Measurements from ENCODE around the gene PCGF1.

PCGF1 gene

GRCh38 chr2:74533464-74533863, 26.0 kb upstream of the PCGF1 start:
- Histone ChIP-seq H4K20me1 (ENCODE audit: insufficient read depth, low read length) (no peaks in the 10 kb centered on the region), H2AFZ (ENCODE audit: low read length) (no peak overlapping the region), H3K4me3 (ENCODE audit: low read depth, low read length, poor library complexity, severe bottlenecking) (no peak overlapping the region), H3F3A (ENCODE audit: insufficient read depth, low read length) (no peaks in the 10 kb centered on the region), H3K27me3 (ENCODE audit: insufficient read depth, low read length) (no peaks in the 10 kb centered on the region), H3K9me3 (ENCODE audit: low read length) (no peaks in the 10 kb centered on the region), H3K79me2 (ENCODE audit: insufficient read depth, low read length) (peaks cover 8% of the 10 kb centered on the region), H3K27ac (ENCODE audit: low read depth, low read length, poor library complexity, severe bottlenecking) (no peak overlapping the region), H3K9ac (ENCODE audit: low read length) (no peak overlapping the region), H3K4me1 (ENCODE audit: insufficient read depth, low read length, severe bottlenecking) (peaks cover 20% of the 10 kb centered on the region), H3K36me3 (ENCODE audit: insufficient read depth, low read length) (peaks cover 27% of the 10 kb centered on the region), H3K4me2 (ENCODE audit: low read length) (no peak overlapping the region), H3K9me2 (ENCODE audit: low read depth, low read length) (no peaks in the 10 kb centered on the region)
- no peak for TF ChIP-seq CTCF (IDR thresholded peaks at IDR 0.05; ENCODE audit: low read length)
- TF ChIP-seq EZH2 (IDR thresholded peaks at IDR 0.05; ENCODE audit: borderline replicate concordance, low read length), result no peak

- Histone ChIP-seq H3K79me2 (ENCODE audit: insufficient read depth, low read length) (peaks cover 10% of the 10 kb centered on the region), H3F3A (ENCODE audit: insufficient read depth, low read length) (no peaks in the 10 kb centered on the region), H3K27ac (ENCODE audit: low read depth, low read length, poor library complexity, severe bottlenecking) (no peak overlapping the region), H2AFZ (ENCODE audit: low read length) (no peak overlapping the region), H3K36me3 (ENCODE audit: insufficient read depth, low read length) (peaks cover 40% of the 10 kb centered on the region), H3K9me2 (ENCODE audit: low read depth, low read length) (no peaks in the 10 kb centered on the region), H3K27me3 (ENCODE audit: insufficient read depth, low read length) (no peaks in the 10 kb centered on the region), H3K9me3 (ENCODE audit: low read length) (no peaks in the 10 kb centered on the region), H4K20me1 (ENCODE audit: insufficient read depth, low read length) (no peaks in the 10 kb centered on the region), H3K4me3 (ENCODE audit: low read depth, low read length, poor library complexity, severe bottlenecking) (no peak overlapping the region), H3K9ac (ENCODE audit: low read length) (no peak overlapping the region), H3K4me2 (ENCODE audit: low read length) (no peak overlapping the region), H3K4me1 (ENCODE audit: insufficient read depth, low read length, severe bottlenecking) (peaks cover 29% of the 10 kb centered on the region)
- peak; percentile 52 for TF ChIP-seq CTCF (IDR thresholded peaks at IDR 0.05; ENCODE audit: low read length)
- no peak for TF ChIP-seq EZH2 (IDR thresholded peaks at IDR 0.05; ENCODE audit: borderline replicate concordance, low read length)
Measured at GRCh38 chr2:74532222-74532621, 24.7 kb upstream of the PCGF1 start.

- Histone ChIP-seq H3K27me3 (ENCODE audit: insufficient read depth, low read length) (no peaks in the 10 kb centered on the region), H3K27ac (ENCODE audit: low read depth, low read length, poor library complexity, severe bottlenecking) (no peak overlapping the region), H3F3A (ENCODE audit: insufficient read depth, low read length) (no peaks in the 10 kb centered on the region), H3K9me2 (ENCODE audit: low read depth, low read length) (no peaks in the 10 kb centered on the region), H3K4me1 (ENCODE audit: insufficient read depth, low read length, severe bottlenecking) (peaks cover 29% of the 10 kb centered on the region), H3K36me3 (ENCODE audit: insufficient read depth, low read length) (peaks cover 45% of the 10 kb centered on the region), H3K4me2 (ENCODE audit: low read length) (peak overlapping the region; percentile 95; the same call in 1 of the 2 replicates), H3K4me3 (ENCODE audit: low read depth, low read length, poor library complexity, severe bottlenecking) (no peak overlapping the region), H3K9ac (ENCODE audit: low read length) (no peak overlapping the region; the same call in 1 of the 2 replicates), H2AFZ (ENCODE audit: low read length) (no peak overlapping the region), H4K20me1 (ENCODE audit: insufficient read depth, low read length) (no peaks in the 10 kb centered on the region), H3K79me2 (ENCODE audit: insufficient read depth, low read length) (peaks cover 10% of the 10 kb centered on the region), H3K9me3 (ENCODE audit: low read length) (no peaks in the 10 kb centered on the region)
- TF ChIP-seq CTCF (IDR thresholded peaks at IDR 0.05; ENCODE audit: low read length) (no peak), EZH2 (IDR thresholded peaks at IDR 0.05; ENCODE audit: borderline replicate concordance, low read length) (no peak)
Measured at GRCh38 chr2:74531666-74532065, 24.2 kb upstream of the PCGF1 start.
